ENCODE data around the gene ACSL1.

The ACSL1 gene

DNA sequence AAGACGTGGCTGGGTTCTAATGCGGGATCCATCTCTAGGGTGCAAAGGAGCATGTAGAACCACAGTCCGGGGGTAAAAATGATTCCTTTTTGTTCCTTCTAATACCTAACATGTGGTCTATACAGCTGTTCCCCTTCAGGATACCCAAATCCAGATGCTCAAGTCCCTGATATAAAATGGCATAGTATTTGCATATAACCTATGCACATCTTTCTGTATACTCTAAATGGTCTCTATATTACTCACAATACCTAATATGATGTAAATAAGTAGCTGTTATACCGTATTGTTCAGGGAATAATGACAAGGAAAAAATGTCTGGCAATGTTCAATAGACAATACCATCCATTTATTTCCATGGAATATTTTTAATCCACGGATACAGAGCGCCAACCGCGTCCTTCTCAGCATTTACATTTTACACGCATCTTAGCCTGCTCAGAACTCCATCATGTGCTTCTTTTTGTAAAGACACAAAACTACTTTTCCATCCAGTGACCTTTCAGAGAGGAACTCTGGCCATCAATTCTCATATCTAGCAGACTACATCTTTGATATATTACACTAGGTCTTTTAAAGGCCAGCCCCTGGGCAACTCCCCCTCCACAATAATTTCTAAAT, 31.9 kb downstream of the ACSL1 start:
- Histone ChIP-seq H2BK5ac (ENCODE audit: low read length) (no peak overlapping the region), H3K4me1 (ENCODE audit: control insufficient read depth, low read depth, low read length) (peaks cover 2% of the 10 kb centered on the region), H3K27ac (ENCODE audit: low read depth, low read length) (no peak overlapping the region), H3K36me3 (ENCODE audit: control insufficient read depth, insufficient read depth, low read length) (no peaks in the 10 kb centered on the region), H3K27me3 (ENCODE audit: insufficient read depth, low read length, poor library complexity) (no peaks in the 10 kb centered on the region), H3K56ac (ENCODE audit: low read length) (no peak overlapping the region), H4K5ac (ENCODE audit: low read length) (no peak overlapping the region), H3K18ac (ENCODE audit: low read length) (no peak overlapping the region), H2AK5ac (ENCODE audit: low read length) (no peak overlapping the region), H3K4ac (ENCODE audit: low read depth, low read length) (no peak overlapping the region), H2BK120ac (ENCODE audit: low read depth, low read length) (no peak overlapping the region), H3K79me1 (ENCODE audit: low read length) (no peaks in the 10 kb centered on the region), H2BK15ac (replicated peaks; ENCODE audit: low read depth) (no peak overlapping the region), H3K4me3 (ENCODE audit: low read length) (no peak overlapping the region), H3K23ac (ENCODE audit: low read length) (no peak overlapping the region), H3K79me2 (ENCODE audit: control insufficient read depth, insufficient read depth, low read length) (no peaks in the 10 kb centered on the region), H4K8ac (ENCODE audit: low read depth, low read length) (no peak overlapping the region), H3K4me2 (ENCODE audit: low read length) (no peak overlapping the region), H3K9ac (ENCODE audit: low read length) (no peak overlapping the region)
- no CpG with 5 or more reads among the region's 9 CpGs for WGBS (ENCODE audit: extremely low coverage, insufficient coverage, low lambda C conversion rate)
- no peak for DNase-seq

DNA sequence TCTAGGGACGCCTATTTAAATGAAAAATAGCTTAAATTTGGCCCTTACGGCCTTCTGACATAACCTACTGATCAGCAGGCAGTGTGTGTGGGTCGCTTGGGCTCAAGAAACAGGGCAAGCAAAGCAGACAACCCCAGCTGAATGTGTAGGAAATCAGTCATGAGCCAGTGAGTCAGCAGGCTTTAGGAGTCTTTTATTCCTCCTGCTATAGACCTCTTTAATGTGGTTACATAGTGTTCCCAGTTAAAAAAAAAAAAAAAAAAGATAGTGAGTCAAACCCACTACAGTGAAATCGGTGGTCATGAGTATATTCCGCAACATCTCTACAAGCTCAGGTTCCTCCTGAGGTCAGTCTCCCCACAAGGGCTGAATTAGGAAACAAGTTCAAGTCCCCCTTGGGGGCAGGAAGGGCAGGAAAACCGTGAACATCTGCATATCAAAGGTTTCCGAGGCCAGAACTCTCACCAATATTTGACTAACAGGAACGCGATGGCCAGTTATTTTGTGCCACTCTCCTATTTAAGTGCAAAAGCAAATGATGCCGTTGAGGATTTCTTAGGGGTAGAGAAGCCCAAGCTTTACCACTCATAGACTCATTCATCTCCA, 32.7 kb downstream of the ACSL1 start:
- Histone ChIP-seq H4K8ac (ENCODE audit: low read depth, low read length) (no peak overlapping the region), H3K56ac (ENCODE audit: low read length) (no peak overlapping the region), H3K9ac (ENCODE audit: low read length) (no peak overlapping the region), H3K27me3 (ENCODE audit: insufficient read depth, low read length, poor library complexity) (no peaks in the 10 kb centered on the region), H3K18ac (ENCODE audit: low read length) (no peak overlapping the region), H3K36me3 (ENCODE audit: control insufficient read depth, insufficient read depth, low read length) (no peaks in the 10 kb centered on the region), H3K4ac (ENCODE audit: low read depth, low read length) (no peak overlapping the region), H4K5ac (ENCODE audit: low read length) (no peak overlapping the region), H3K23ac (ENCODE audit: low read length) (no peak overlapping the region), H3K4me2 (ENCODE audit: low read length) (no peak overlapping the region), H3K27ac (ENCODE audit: low read depth, low read length) (no peak overlapping the region), H3K4me1 (ENCODE audit: control insufficient read depth, low read depth, low read length) (peaks cover 2% of the 10 kb centered on the region), H2BK120ac (ENCODE audit: low read depth, low read length) (no peak overlapping the region), H3K79me1 (ENCODE audit: low read length) (no peaks in the 10 kb centered on the region), H2BK15ac (replicated peaks; ENCODE audit: low read depth) (no peak overlapping the region), H3K79me2 (ENCODE audit: control insufficient read depth, insufficient read depth, low read length) (no peaks in the 10 kb centered on the region), H2AK5ac (ENCODE audit: low read length) (no peak overlapping the region), H3K4me3 (ENCODE audit: low read length) (no peak overlapping the region), H2BK5ac (ENCODE audit: low read length) (no peak overlapping the region)
- DNase-seq = no peak
- no CpG with 5 or more reads among the region's 10 CpGs for WGBS (ENCODE audit: extremely low coverage, insufficient coverage, low lambda C conversion rate)

DNA sequence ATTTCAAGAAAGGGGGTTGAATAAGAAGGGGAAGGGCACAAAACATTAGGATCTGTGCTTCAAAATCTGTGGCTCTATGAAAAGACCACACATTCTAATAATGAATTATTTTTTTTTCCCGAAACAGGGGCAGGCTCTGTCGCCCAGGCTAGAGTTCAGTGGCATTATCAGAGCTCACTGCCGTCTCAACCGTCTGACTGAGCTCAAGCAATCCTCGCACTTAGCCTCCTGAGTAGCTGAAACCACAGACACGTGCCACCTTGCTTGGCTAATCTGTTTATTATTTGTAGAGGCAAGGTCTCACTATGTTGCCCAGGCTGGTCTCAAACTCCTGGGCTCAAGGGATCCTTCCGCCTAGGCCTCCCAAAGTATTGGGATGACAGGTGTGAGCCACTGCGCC, 33.4 kb downstream of the ACSL1 start:
- no CpG with 5 or more reads among the region's 8 CpGs for WGBS (ENCODE audit: extremely low coverage, insufficient coverage, low lambda C conversion rate)
- no peaks in the 10 kb centered on the region for H3K79me2 ChIP-seq (ENCODE audit: control insufficient read depth, insufficient read depth, low read length)
- DNase-seq = no peak
- H2BK120ac ChIP-seq (ENCODE audit: low read depth, low read length) = no peak overlapping the region
- H3K18ac ChIP-seq (ENCODE audit: low read length) = no peak overlapping the region
- no peaks in the 10 kb centered on the region for H3K79me1 ChIP-seq (ENCODE audit: low read length)
- H3K4me2 ChIP-seq (ENCODE audit: low read length) = no peak overlapping the region
- H3K27me3 ChIP-seq (ENCODE audit: insufficient read depth, low read length, poor library complexity) = no peaks in the 10 kb centered on the region
- H3K23ac ChIP-seq (ENCODE audit: low read length) = no peak overlapping the region
- no peak overlapping the region for H3K56ac ChIP-seq (ENCODE audit: low read length)
- H3K36me3 ChIP-seq (ENCODE audit: control insufficient read depth, insufficient read depth, low read length) = no peaks in the 10 kb centered on the region
- H3K4me3 ChIP-seq (ENCODE audit: low read length) = no peak overlapping the region
- H2AK5ac ChIP-seq (ENCODE audit: low read length) = no peak overlapping the region
- no peak overlapping the region for H2BK5ac ChIP-seq (ENCODE audit: low read length)
- no peak overlapping the region for H4K8ac ChIP-seq (ENCODE audit: low read depth, low read length)
- H3K4me1 ChIP-seq (ENCODE audit: control insufficient read depth, low read depth, low read length) = peaks cover 2% of the 10 kb centered on the region
- no peak overlapping the region for H3K27ac ChIP-seq (ENCODE audit: low read depth, low read length)
- no peak overlapping the region for H2BK15ac ChIP-seq (replicated peaks; ENCODE audit: low read depth)
- no peak overlapping the region for H3K9ac ChIP-seq (ENCODE audit: low read length)
- H4K5ac ChIP-seq (ENCODE audit: low read length) = no peak overlapping the region
- H3K4ac ChIP-seq (ENCODE audit: low read depth, low read length) = no peak overlapping the region

DNA sequence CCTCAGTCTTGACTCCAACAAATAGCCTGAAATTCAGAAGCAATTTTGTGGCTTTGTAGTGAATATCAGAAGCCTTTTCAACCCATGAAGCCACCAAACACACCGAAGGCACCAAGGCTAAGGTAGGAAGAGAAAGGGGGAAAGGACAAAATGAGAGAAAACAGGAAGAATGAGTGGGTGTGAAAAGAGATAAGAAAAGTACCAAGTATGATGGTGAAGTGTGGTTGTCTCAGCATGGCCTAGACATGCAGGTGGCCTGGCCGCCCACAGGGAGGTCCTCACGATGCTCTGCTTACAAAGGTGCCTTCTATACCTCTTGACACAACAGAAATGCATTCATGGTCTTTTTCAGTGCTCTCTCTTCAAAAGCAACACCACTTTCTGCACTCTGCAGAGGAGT, 34.9 kb downstream of the ACSL1 start:
- DNase-seq = no peak
- H3K79me1 ChIP-seq (ENCODE audit: low read length) = no peaks in the 10 kb centered on the region
- H3K4me1 ChIP-seq (ENCODE audit: control insufficient read depth, low read depth, low read length) = peaks cover 2% of the 10 kb centered on the region
- H2BK120ac ChIP-seq (ENCODE audit: low read depth, low read length) = no peak overlapping the region
- no peak overlapping the region for H3K27ac ChIP-seq (ENCODE audit: low read depth, low read length)
- H4K8ac ChIP-seq (ENCODE audit: low read depth, low read length) = no peak overlapping the region
- no peak overlapping the region for H3K9ac ChIP-seq (ENCODE audit: low read length)
- no peak overlapping the region for H3K4me3 ChIP-seq (ENCODE audit: low read length)
- H2AK5ac ChIP-seq (ENCODE audit: low read length) = no peak overlapping the region
- H3K36me3 ChIP-seq (ENCODE audit: control insufficient read depth, insufficient read depth, low read length) = no peaks in the 10 kb centered on the region
- no peak overlapping the region for H3K23ac ChIP-seq (ENCODE audit: low read length)
- H3K79me2 ChIP-seq (ENCODE audit: control insufficient read depth, insufficient read depth, low read length) = no peaks in the 10 kb centered on the region
- no peak overlapping the region for H3K4me2 ChIP-seq (ENCODE audit: low read length)
- H3K56ac ChIP-seq (ENCODE audit: low read length) = no peak overlapping the region
- no peak overlapping the region for H4K5ac ChIP-seq (ENCODE audit: low read length)
- no peak overlapping the region for H2BK15ac ChIP-seq (replicated peaks; ENCODE audit: low read depth)
- no peak overlapping the region for H3K18ac ChIP-seq (ENCODE audit: low read length)
- H3K4ac ChIP-seq (ENCODE audit: low read depth, low read length) = no peak overlapping the region
- no peak overlapping the region for H2BK5ac ChIP-seq (ENCODE audit: low read length)
- H3K27me3 ChIP-seq (ENCODE audit: insufficient read depth, low read length, poor library complexity) = no peaks in the 10 kb centered on the region
- no CpG with 5 or more reads among the region's 3 CpGs for WGBS (ENCODE audit: extremely low coverage, insufficient coverage, low lambda C conversion rate)

DNA sequence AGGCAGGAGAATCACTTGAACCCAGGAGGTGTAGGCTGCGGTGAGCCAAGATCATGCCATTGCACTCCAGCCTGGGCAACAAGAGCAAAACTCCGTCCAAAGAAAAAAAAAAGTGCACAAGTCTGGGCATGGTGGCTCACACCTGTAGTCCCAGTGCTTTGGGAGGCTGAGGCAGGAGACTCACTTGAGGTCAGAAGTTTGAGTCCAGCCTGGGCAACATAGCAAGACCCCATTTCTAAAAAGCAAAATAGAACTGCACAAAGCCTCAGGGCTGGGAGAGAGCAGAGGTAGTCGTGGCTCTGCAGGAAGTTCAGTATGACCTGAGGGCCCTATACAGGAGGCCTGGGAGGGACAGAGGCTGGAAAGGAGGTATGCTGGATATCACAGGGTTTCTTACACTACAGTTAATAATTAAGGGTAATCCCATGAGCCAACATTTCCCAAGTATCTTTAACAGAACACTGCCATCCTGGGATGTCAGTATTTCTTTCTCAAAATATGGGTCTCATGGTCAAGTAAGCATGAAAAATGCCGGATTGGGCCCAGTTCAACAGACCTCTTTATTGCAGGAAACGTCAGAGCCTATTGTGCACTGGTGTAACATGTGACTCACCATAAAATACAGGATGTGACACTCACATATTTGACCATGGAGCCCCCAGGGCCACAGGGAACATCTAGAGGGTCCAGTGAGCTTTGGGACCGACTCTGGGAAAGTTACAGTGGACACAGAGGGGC, 37.8 kb downstream of the ACSL1 start:
- no peaks in the 10 kb centered on the region for H3K4me1 ChIP-seq (ENCODE audit: control insufficient read depth, low read depth, low read length)
- no peak for DNase-seq
- H3K4me3 ChIP-seq (ENCODE audit: low read length) = no peak overlapping the region
- H3K9ac ChIP-seq (ENCODE audit: low read length) = no peak overlapping the region
- no peak overlapping the region for H2BK5ac ChIP-seq (ENCODE audit: low read length)
- no peak overlapping the region for H3K4ac ChIP-seq (ENCODE audit: low read depth, low read length)
- no peak overlapping the region for H3K27ac ChIP-seq (ENCODE audit: low read depth, low read length)
- no peak overlapping the region for H2BK120ac ChIP-seq (ENCODE audit: low read depth, low read length)
- no peak overlapping the region for H2BK15ac ChIP-seq (replicated peaks; ENCODE audit: low read depth)
- no peak overlapping the region for H3K23ac ChIP-seq (ENCODE audit: low read length)
- H2AK5ac ChIP-seq (ENCODE audit: low read length) = no peak overlapping the region
- no peaks in the 10 kb centered on the region for H3K27me3 ChIP-seq (ENCODE audit: insufficient read depth, low read length, poor library complexity)
- H4K8ac ChIP-seq (ENCODE audit: low read depth, low read length) = no peak overlapping the region
- no peak overlapping the region for H3K18ac ChIP-seq (ENCODE audit: low read length)
- no peaks in the 10 kb centered on the region for H3K79me2 ChIP-seq (ENCODE audit: control insufficient read depth, insufficient read depth, low read length)
- H3K4me2 ChIP-seq (ENCODE audit: low read length) = no peak overlapping the region
- WGBS (ENCODE audit: extremely low coverage, insufficient coverage, low lambda C conversion rate) = no CpG with 5 or more reads among the region's 6 CpGs
- H3K79me1 ChIP-seq (ENCODE audit: low read length) = no peaks in the 10 kb centered on the region
- H3K36me3 ChIP-seq (ENCODE audit: control insufficient read depth, insufficient read depth, low read length) = no peaks in the 10 kb centered on the region
- no peak overlapping the region for H4K5ac ChIP-seq (ENCODE audit: low read length)
- no peak overlapping the region for H3K56ac ChIP-seq (ENCODE audit: low read length)

Data from mesendoderm (in vitro differentiated cells).